ENCODE results near the gene CALHM3. TPM values are rescaled to one million over a fixed set of nuclear protein-coding genes. Genes with fewer than 3 reads are reported as not detected.

The CALHM3 gene
- total and polyA plus RNA-seq, 2 of the 13 experiments (the other 11 are each of a cell fraction or from before 2014, with no cell fraction given): not detected

DNA sequence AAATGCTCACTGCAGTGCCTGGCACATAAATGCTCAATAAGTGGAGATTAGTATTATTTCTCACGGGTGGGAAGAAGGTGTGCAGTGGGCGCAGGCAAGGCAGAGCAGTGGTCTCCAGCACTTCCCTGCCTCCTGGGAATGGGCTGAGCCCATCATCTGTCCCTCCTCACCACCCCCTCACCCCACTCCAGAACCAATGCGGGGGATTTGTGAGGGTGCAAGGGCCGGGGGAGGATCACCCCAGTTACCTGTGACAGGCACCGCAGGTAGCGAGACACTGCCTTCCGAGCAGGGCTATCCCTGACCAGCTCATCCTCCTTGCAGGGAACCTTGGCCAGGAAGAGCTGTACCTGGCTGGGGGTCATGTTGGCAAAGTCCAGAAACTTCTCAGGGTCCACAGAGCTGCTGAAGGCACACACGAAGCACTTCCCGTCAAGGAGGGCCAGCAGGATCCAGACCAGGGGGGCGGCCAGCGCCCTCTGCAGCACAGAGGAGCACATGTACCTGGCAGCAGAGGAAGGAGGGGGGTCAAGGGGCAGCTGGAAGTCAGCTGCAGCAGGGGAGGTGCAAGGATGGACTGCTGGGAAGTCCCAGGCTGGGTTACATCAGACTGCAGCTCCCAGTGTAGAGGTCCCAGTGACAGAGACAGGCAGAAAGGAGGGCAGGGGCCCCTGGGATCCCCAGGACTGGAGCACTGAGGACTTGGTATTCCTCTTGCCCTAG, 2.8 kb downstream of the CALHM3 start:
- peak; percentile 79 for ATAC-seq
- TF ChIP-seq NONO (IDR thresholded peaks at IDR 0.05): no peak
- TF ChIP-seq NONO (CRISPR knock-in tag; conservative IDR thresholded peaks at IDR 0.05): no peak
- TF ChIP-seq AGO2 (optimal IDR thresholded peaks at IDR 0.05; ENCODE audit: low read depth, low read length): no peak
- TF ChIP-seq, protein P1, sequence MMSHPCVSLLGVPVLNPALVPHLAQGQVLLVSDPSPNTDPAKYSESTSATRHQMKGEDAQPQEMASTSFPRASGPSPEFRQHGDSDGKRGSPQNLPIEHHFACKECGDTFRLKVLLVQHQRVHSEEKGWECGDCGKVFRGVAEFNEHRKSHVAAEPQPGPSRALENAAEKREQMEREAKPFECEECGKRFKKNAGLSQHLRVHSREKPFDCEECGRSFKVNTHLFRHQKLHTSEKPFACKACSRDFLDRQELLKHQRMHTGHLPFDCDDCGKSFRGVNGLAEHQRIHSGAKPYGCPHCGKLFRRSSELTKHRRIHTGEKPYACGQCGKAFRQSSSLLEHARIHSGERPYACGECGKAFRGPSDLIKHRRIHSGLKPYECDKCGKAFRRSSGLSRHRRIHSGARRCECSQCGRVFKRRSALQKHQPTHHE (CRISPR knock-in tag; IDR thresholded peaks at IDR 0.05; ENCODE audit: borderline replicate concordance): no peak
- TF ChIP-seq, protein P2, sequence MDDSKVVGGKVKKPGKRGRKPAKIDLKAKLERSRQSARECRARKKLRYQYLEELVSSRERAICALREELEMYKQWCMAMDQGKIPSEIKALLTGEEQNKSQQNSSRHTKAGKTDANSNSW (CRISPR knock-in tag; IDR thresholded peaks at IDR 0.05; ENCODE audit: borderline replicate concordance): no peak
- TF ChIP-seq, protein P3, sequence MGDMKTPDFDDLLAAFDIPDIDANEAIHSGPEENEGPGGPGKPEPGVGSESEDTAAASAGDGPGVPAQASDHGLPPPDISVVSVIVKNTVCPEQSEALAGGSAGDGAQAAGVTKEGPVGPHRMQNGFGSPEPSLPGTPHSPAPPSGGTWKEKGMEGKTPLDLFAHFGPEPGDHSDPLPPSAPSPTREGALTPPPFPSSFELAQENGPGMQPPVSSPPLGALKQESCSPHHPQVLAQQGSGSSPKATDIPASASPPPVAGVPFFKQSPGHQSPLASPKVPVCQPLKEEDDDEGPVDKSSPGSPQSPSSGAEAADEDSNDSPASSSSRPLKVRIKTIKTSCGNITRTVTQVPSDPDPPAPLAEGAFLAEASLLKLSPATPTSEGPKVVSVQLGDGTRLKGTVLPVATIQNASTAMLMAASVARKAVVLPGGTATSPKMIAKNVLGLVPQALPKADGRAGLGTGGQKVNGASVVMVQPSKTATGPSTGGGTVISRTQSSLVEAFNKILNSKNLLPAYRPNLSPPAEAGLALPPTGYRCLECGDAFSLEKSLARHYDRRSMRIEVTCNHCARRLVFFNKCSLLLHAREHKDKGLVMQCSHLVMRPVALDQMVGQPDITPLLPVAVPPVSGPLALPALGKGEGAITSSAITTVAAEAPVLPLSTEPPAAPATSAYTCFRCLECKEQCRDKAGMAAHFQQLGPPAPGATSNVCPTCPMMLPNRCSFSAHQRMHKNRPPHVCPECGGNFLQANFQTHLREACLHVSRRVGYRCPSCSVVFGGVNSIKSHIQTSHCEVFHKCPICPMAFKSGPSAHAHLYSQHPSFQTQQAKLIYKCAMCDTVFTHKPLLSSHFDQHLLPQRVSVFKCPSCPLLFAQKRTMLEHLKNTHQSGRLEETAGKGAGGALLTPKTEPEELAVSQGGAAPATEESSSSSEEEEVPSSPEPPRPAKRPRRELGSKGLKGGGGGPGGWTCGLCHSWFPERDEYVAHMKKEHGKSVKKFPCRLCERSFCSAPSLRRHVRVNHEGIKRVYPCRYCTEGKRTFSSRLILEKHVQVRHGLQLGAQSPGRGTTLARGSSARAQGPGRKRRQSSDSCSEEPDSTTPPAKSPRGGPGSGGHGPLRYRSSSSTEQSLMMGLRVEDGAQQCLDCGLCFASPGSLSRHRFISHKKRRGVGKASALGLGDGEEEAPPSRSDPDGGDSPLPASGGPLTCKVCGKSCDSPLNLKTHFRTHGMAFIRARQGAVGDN (CRISPR knock-in tag; IDR thresholded peaks at IDR 0.05): peak; percentile 22; the same call in 1 of the 2 replicates
- peak in 1 of 2 experiments; percentile 73; a peak in 2 of 4 replicates for TF ChIP-seq ATF4 (CRISPR knock-in tag; IDR thresholded peaks at IDR 0.05)
- TF ChIP-seq NR2F6 (IDR thresholded peaks at IDR 0.05): no peak
- peak; percentile 24; the same call in 1 of the 2 replicates for TF ChIP-seq NR2F6 (CRISPR knock-in tag; IDR thresholded peaks at IDR 0.05)
- TF ChIP-seq ZNF556 (CRISPR knock-in tag; IDR thresholded peaks at IDR 0.05; ENCODE audit: borderline replicate concordance): no peak
- peak; percentile 41; the same call in 1 of the 2 replicates for TF ChIP-seq MYC (CRISPR knock-in tag; IDR thresholded peaks at IDR 0.05; ENCODE audit: borderline replicate concordance)
- no peak for TF ChIP-seq ZNF18 (CRISPR knock-in tag; IDR thresholded peaks at IDR 0.05; ENCODE audit: insufficient replicate concordance)
- no peak for TF ChIP-seq FOSL2 (CRISPR knock-in tag; IDR thresholded peaks at IDR 0.05)
- TF ChIP-seq NR2C2 (CRISPR knock-in tag; IDR thresholded peaks at IDR 0.05; ENCODE audit: borderline replicate concordance): 0 out of 2 replicates have a peak, but pooled peaks have one; percentile 23
- TF ChIP-seq HMG20A (CRISPR knock-in tag; IDR thresholded peaks at IDR 0.05; ENCODE audit: borderline replicate concordance): no peak
- TF ChIP-seq ZNF891 (CRISPR knock-in tag; IDR thresholded peaks at IDR 0.05): no peak
- TF ChIP-seq ARNT (IDR thresholded peaks at IDR 0.05): no peak

More for the DNA sequence above, 2.8 kb downstream of the CALHM3 start:
- H3K36me3 ChIP-seq (replicated peaks in 1 of 2; ENCODE audit: control insufficient read depth in 1 of 2, insufficient read depth in 2 of 2, low read length in 2 of 2): no peaks in the 10 kb centered on the region
- 43% methylated on average over 7 of the region's 11 CpGs for WGBS (ENCODE audit: low lambda C conversion rate)
- no peak overlapping the region for H3K4me2 ChIP-seq (ENCODE audit: low read depth, low read length)
- no TSS peak for BruUV-seq (replicated peaks)
- DNase-seq (ENCODE audit: low spot score) (no peak), FAIRE-seq (no peak)
- H3K27ac ChIP-seq (ENCODE audit: extremely low read length, insufficient read depth, low read length): no peak overlapping the region
- H3K9me3 ChIP-seq (ENCODE audit: low read length): no peaks in the 10 kb centered on the region
- no peak overlapping the region for H2AFZ ChIP-seq (ENCODE audit: low read length)
- no peaks in the 10 kb centered on the region for H4K20me1 ChIP-seq (ENCODE audit: insufficient read depth, low read length)
- intact Hi-C loops (cut with micrococcal nuclease; ENCODE audit: unreplicated experiment): no loop called here
- ChIA-PET CTCF (ENCODE audit: low intra/inter-chr PET ratio, low total read pairs) (no interaction called here), POLR2A (no interaction called here)
- H3K79me2 ChIP-seq (ENCODE audit: insufficient read depth, low read length): no peaks in the 10 kb centered on the region
- in situ Hi-C loops (cut with HindIII; ENCODE audit: extremely low pct_ligation_motif_present, low pct_unique_long_range_greater_than_20kb): no loop called here
- H3K27me3 ChIP-seq (ENCODE audit: control insufficient read depth in 1 of 2, insufficient read depth in 2 of 2, low read length in 2 of 2): peaks cover 6 to 31% of the 10 kb centered on the region in 2 experiments
- peaks cover 22% of the 10 kb centered on the region for H3K4me1 ChIP-seq (ENCODE audit: insufficient read depth, low read length)
- no peak overlapping the region for H3K4me3 ChIP-seq (replicated peaks in 1 of 3; ENCODE audit: insufficient read depth in 1 of 3, low read depth in 2 of 3, low read length in 3 of 3)
- H3K9ac ChIP-seq (ENCODE audit: insufficient read depth, low read depth, low read length): no peak overlapping the region
